ENCODE results near the gene EMP2.
"Not testable (repeated sequence)": the region's sequence is repeated elsewhere in the genome, so short reads cannot be mapped to it uniquely, and the experiment has no call there.

The EMP2 gene

GRCh38 chr16:10552281-10552680 lies 28.1 kb downstream of the EMP2 start:
- no peak for DNase-seq (ENCODE audit: low spot score)

DNA sequence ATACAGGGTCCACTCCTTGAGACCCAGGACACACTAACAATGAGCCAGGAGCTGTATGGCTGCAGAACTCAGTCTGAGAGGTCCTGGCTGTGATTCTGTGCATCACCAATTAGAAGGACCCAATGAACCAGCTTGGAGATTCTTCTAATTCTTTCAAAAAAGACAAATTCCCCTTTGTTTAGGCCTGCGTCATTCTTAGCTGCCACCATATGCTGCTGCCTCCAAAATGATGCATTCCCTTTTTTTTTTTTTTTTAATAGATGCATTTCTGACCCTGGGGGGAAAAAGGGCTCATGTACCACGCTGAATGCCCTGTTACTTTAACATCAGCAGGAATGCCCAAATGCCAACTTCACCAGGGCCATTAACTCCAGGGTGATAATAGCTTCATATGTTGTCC lies 28.5 kb downstream of the EMP2 start:
- DNase-seq (ENCODE audit: low spot score), result no peak

DNA sequence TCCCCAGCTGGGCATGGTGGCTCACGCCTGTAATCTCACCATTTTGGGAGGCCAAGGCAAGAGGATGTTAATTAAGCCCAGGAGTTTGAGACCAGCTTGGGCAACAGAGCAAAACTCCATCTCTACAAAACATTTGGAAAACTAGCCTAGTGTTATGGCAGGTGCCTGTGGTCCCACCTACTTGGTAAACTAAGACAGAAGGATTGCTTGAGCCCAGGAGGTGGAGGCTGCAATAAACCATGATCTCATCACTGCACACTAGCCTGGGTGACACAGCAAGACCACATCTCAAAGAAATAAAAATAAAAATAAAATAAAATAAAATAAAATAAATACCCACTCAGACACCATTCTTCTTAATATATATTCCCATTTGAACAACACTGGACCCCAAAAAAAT lies 32.0 kb downstream of the EMP2 start:
- DNase-seq (ENCODE audit: low spot score), result no peak

DNA sequence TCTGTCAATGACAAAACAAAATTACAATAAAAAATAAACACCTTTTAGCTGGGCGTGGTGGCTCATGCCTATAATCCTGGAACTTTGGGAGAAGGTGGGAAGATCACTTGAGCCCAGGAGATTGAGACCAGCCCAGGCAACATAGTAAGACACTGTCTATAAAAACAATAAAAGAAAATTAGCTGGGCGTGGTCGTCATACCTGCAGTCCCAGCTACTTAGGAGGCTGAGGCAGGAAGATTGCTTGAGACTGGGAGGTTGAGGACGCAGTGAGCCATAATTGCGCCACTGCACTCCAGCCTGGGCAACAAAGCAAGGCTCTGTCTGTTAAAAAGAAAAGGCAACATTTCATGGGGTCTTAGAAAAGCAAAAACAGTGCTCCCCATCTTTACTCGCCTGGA lies 32.7 kb downstream of the EMP2 start:
- DNase-seq (ENCODE audit: low spot score), result no peak

GRCh38 chr16:10543231-10543977 lies 37.0 kb downstream of the EMP2 start:
- no peak for DNase-seq (ENCODE audit: low spot score)

DNA sequence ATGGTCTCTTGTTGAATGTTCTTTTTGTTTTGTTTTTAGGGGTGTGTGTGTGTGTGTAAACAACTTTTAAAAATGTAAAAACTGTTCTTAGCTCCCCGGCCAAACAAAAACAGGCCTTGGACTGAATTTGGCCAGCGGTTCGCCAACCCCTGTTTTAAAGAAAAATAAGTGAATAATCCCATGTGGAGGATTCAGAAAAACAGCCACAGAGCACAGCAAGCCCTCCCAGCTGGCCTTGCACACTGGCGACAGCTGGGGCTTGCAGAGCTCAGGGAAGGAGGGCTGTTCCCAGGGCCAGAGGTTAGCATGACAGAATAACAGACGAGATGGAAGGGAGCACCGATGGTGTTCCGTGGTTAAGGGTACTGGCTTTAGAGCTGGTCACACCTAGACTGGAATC lies 39.0 kb downstream of the EMP2 start:
- no peak for DNase-seq (ENCODE audit: low spot score)

- DNase-seq (ENCODE audit: low spot score), result no peak
Measured at GRCh38 chr16:10539793-10540192, 40.6 kb downstream of the EMP2 start.

GRCh38 chr16:10539236-10539635 lies 41.2 kb downstream of the EMP2 start:
- DNase-seq (ENCODE audit: low spot score), result no peak

- DNase-seq (ENCODE audit: low spot score), result no peak
Measured at GRCh38 chr16:10538583-10538982, 41.8 kb downstream of the EMP2 start.

GRCh38 chr16:10537946-10538345 lies 42.5 kb downstream of the EMP2 start:
- DNase-seq (ENCODE audit: low spot score), result no peak

- no peak for DNase-seq (ENCODE audit: low spot score)
Measured at GRCh38 chr16:10536814-10537389, 43.5 kb downstream of the EMP2 start.

DNA sequence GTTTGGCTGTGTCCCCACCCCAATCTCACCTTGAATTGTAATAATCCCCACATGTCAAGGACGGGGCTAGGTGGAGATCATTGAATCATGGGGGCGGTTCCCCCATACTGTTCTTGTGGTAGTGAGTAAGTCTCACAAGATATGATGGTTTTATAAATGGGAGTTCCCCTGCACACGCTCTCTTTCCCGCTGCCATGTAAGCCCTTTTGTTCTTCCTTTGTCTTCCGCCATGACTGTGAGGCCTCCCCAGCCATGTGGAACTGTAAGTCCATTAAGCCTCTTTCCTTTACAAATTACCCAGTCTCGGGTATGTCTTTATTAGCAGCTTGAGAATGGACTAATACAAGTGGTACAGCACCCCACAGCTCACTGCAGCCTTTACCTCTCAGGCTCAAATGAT lies 44.1 kb downstream of the EMP2 start:
- DNase-seq (ENCODE audit: low spot score), result not testable (repeated sequence)

GRCh38 chr16:10535461-10535860 lies 44.9 kb downstream of the EMP2 start:
- DNase-seq (ENCODE audit: low spot score), result no peak

DNA sequence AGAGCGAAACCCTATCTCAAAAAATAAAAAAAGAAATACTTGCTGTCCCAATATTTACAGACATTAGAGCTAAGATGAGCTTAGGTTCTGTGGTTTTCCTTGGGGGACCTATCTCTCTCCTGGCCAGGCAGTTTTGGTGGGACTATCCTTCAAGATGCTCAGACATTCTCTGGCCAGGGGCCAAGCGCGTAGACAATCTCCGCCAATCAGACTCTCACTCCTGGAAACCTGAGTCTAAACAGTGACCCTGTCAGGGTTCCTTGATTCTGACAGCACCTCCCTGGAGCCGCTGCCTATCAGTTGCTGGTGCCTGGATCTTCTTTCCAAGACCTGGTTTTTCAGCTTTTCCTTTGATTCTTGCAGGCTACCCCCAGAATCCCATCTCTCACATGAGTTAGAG lies 45.6 kb downstream of the EMP2 start:
- DNase-seq (ENCODE audit: low spot score), result no peak

DNA sequence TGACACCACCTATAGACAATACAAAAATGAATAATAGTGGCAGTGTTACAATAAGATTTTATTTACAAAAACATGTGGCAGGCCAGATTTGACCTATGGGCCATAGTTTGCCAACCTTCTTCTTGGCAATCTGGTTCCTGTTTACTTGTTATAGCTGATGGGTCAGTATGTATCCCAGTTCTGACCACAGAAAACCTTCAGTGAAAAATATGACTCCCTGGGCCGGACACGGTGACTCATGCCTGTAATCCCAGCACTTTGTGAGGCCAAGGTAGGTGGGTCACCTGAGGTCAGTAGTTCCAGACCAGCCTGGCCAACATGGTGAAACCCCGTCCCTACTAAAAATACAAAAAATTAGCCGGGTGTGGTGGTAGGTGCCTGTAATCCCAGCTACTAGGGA lies 46.8 kb downstream of the EMP2 start:
- DNase-seq (ENCODE audit: low spot score), result not testable (repeated sequence)

DNA sequence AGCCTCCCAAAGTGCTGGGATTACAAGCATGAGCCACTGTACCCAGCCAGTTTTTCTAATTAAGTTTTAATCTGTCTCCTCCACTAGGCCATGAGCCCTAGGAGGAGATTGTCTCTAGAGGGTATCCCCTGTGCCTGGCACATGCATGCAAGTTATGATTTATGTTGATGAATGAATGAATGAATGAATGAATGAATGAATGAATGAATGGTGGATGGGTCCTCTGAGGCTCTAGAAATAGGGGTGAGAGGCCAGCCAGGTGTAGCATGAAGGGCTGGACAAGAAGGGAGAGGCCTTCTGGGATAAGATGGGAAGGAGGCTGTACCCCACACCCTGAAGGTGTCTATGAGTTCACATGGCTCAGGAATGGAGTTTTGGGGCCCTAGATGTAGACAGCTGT lies 48.8 kb downstream of the EMP2 start:
- DNase-seq (ENCODE audit: low spot score), result no peak

GRCh38 chr16:10530685-10531084 lies 49.7 kb downstream of the EMP2 start:
- DNase-seq (ENCODE audit: low spot score), result no peak

DNA sequence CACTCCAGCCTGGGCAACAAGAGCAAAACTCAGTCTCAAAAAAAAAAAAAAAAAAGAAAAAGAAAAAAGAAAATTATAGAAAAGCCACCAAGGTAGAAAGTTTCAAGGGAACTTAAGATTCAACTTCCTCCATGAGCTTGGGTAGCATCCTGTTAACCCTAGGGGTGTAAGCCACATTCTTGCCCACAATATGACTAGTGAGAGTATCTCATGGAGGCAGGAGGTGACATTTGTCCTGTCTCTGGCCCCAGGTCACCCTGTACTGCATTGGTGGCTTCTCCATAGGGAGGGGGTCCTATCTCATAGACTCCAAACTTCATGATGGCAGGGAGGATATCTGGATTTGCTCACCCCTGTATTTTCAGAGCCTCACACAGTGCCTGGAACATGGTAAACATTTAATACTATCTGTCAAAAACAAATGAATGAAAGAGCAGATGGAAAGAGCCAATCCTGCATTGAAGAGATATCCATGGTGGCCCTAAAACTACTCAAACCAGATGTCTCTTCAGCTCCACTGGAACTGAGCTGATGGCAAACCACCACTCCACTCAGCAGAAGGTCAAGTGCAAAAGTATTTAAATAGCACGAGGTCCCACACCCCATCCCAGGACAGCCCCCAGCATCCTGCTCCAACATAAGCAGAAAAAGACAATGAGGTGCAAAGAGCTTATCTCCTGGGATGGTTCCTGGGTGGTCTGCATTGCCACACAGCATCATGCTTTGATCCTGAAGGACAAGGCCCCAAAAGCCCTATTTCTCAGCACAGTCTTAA lies 50.3 kb downstream of the EMP2 start:
- no peak for DNase-seq (ENCODE audit: low spot score)

DNA sequence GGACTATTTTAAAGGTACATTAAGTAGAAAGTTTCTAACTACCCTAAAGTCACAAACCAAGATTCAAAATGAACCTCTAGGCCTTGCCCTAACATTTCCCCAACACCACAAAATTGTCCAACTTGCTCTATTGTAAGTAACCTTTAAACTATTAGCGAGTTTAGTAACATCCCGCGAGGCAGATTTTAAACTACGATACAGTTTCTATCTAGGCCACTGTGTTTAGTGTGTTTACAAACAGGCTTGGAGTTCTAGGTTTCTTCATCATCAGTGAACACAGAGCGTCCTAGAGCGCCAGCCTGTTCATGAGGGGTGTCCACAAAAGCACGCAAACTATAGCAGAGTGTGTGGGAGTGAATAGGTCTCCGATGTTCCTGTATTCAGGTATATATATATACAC lies 51.8 kb downstream of the EMP2 start:
- no peak for DNase-seq (ENCODE audit: low spot score)

- DNase-seq (ENCODE audit: low spot score), result no peak
Measured at GRCh38 chr16:10526962-10527361, 53.4 kb downstream of the EMP2 start.

DNA sequence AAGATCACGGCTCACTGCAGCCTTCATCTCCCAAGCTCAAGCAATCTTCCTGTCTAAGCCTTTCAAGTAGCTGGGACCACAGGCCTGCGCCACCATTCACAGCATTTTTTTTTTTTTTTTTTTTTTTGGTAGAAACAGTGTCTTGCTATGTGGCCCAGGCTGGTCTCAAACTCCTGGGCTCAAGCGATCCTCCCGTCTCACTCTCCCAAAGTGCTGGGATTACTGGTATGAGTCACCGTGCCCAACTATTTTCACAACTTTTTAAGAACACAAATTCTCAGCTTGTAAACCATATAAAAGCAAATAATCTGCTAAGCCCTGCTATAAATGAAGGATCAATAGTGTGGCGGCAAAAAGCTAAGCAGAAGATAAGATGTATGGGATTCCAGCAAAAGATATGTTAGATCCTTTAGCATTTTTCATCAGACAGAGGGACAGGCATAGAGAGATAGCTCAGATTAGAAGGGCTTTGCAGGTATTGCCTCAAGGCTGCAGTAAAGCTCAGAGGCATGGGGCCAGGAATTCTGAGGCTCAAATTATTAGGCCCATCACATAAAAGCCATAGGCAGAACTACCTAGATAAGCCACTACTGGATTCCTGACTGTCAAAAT lies 55.1 kb downstream of the EMP2 start:
- DNase-seq (ENCODE audit: low spot score), result no peak

GRCh38 chr16:10522966-10523365 lies 57.4 kb downstream of the EMP2 start:
- DNase-seq (ENCODE audit: low spot score), result no peak
